ENCODE results near the gene ZC3H7B. TPM values are rescaled to one million over a fixed set of nuclear protein-coding genes. Genes with fewer than 3 reads are reported as not detected.

ZC3H7B gene
- total RNA-seq, 1 donor from 2014 or later, result 25.8 TPM

GRCh38 chr22:41300661-41301060 lies 664 bp upstream of the ZC3H7B start:
- Histone ChIP-seq H3K27ac (no peak overlapping the region), H3K9ac (no peak overlapping the region), H3K27me3 (no peaks in the 10 kb centered on the region), H3K4me1 (peaks cover 10% of the 10 kb centered on the region), H3K79me2 (ENCODE audit: low read depth) (peaks cover 50% of the 10 kb centered on the region), H4K20me1 (ENCODE audit: low read depth) (no peaks in the 10 kb centered on the region), H3F3A (ENCODE audit: low read depth) (peaks cover 16% of the 10 kb centered on the region), H3K9me3 (ENCODE audit: low read depth) (no peaks in the 10 kb centered on the region), H3K4me3 (peak overlapping the region; percentile 97), H2AFZ (replicated peaks) (no peak overlapping the region), H3K36me3 (no peaks in the 10 kb centered on the region), H3K4me2 (peak overlapping the region; percentile 82)
- Mint-ChIP-seq H3K9me3 (no peaks in the 10 kb centered on the region), H3K4me1 (peaks cover 14% of the 10 kb centered on the region), H3K36me3 (no peaks in the 10 kb centered on the region), H3K27me3 (ENCODE audit: insufficient read depth, low read depth) (no peaks in the 10 kb centered on the region), H3K4me3 (peak overlapping the region; percentile 83), H3K27ac (no peak overlapping the region)
- TF ChIP-seq EZH2phosphoT487 (IDR thresholded peaks at IDR 0.05), result no peak
- TF ChIP-seq CTCF (IDR thresholded peaks at IDR 0.05), result no peak
- no peak for TF ChIP-seq EZH2 (IDR thresholded peaks at IDR 0.05)
- DNase-seq (ENCODE audit: low spot score), result no peak

GRCh38 chr22:41302021-41302767 lies 869 bp downstream of the ZC3H7B start:
- Mint-ChIP-seq H3K27ac (peak overlapping the region; percentile 12), H3K36me3 (peaks cover 3% of the 10 kb centered on the region), H3K27me3 (ENCODE audit: insufficient read depth, low read depth) (no peaks in the 10 kb centered on the region), H3K4me1 (peaks cover 14% of the 10 kb centered on the region), H3K4me3 (peak overlapping the region; percentile 91), H3K9me3 (no peaks in the 10 kb centered on the region)
- peak; percentile 73 for DNase-seq (ENCODE audit: low spot score)
- Histone ChIP-seq H3K9ac (peak overlapping the region; percentile 91), H3K36me3 (no peaks in the 10 kb centered on the region), H2AFZ (replicated peaks) (peak overlapping the region; percentile 54), H3K27ac (peak overlapping the region; percentile 7), H3K4me2 (peak overlapping the region; percentile 82), H3F3A (ENCODE audit: low read depth) (peaks cover 8% of the 10 kb centered on the region), H3K27me3 (no peaks in the 10 kb centered on the region), H3K4me3 (peak overlapping the region; percentile 97), H4K20me1 (ENCODE audit: low read depth) (peaks cover 2% of the 10 kb centered on the region), H3K9me3 (ENCODE audit: low read depth) (no peaks in the 10 kb centered on the region), H3K4me1 (peaks cover 10% of the 10 kb centered on the region), H3K79me2 (ENCODE audit: low read depth) (peaks cover 63% of the 10 kb centered on the region)
- no peak for TF ChIP-seq EZH2phosphoT487 (IDR thresholded peaks at IDR 0.05)
- peak; percentile 7 for TF ChIP-seq CTCF (IDR thresholded peaks at IDR 0.05)
- no peak for TF ChIP-seq EZH2 (IDR thresholded peaks at IDR 0.05)

DNA sequence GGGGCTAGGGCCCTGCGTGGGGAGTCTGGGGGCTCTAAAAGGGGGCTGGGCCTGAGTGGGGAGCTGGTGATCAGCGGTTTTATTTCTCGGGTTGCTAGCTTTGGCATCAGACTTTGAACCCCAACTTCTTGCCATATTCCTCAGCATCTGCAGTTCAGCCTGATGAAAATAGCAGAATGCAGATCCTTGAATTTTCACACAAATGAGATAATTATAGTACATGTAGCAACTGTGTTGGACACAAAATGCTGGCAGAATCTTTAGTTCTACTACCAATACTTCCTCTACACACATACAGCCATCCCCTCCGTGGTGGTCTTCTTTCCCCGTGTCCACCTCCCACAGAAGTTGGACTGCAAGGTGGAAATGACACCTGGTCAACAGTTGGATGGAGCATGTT lies 1.5 kb downstream of the ZC3H7B start:
- Histone ChIP-seq H3K4me2 (peak overlapping the region; percentile 82), H3K27ac (peak overlapping the region; percentile 7), H3K9me3 (ENCODE audit: low read depth) (no peaks in the 10 kb centered on the region), H3K27me3 (no peaks in the 10 kb centered on the region), H3K79me2 (ENCODE audit: low read depth) (peaks cover 70% of the 10 kb centered on the region), H3K4me1 (peaks cover 10% of the 10 kb centered on the region), H4K20me1 (ENCODE audit: low read depth) (peaks cover 8% of the 10 kb centered on the region), H3F3A (ENCODE audit: low read depth) (peaks cover 8% of the 10 kb centered on the region), H2AFZ (replicated peaks) (no peak overlapping the region), H3K9ac (peak overlapping the region; percentile 91), H3K36me3 (no peaks in the 10 kb centered on the region), H3K4me3 (peak overlapping the region; percentile 97)
- H3K4me3 Mint-ChIP-seq, result peak overlapping the region; percentile 91
- H3K27ac Mint-ChIP-seq, result peak overlapping the region; percentile 12
- H3K27me3 Mint-ChIP-seq (ENCODE audit: insufficient read depth, low read depth), result no peaks in the 10 kb centered on the region
- H3K4me1 Mint-ChIP-seq, result peaks cover 14% of the 10 kb centered on the region
- no peaks in the 10 kb centered on the region for H3K9me3 Mint-ChIP-seq
- H3K36me3 Mint-ChIP-seq, result peaks cover 3% of the 10 kb centered on the region
- no peak for DNase-seq (ENCODE audit: low spot score)
- no peak for TF ChIP-seq EZH2phosphoT487 (IDR thresholded peaks at IDR 0.05)
- no peak for TF ChIP-seq EZH2 (IDR thresholded peaks at IDR 0.05)
- no peak for TF ChIP-seq CTCF (IDR thresholded peaks at IDR 0.05)

All from neural progenitor cell (in vitro differentiated cells).